H9 (cell line): ENCODE measurements around the gene RHBDF1. TPM values are rescaled to one million over a fixed set of nuclear protein-coding genes. Genes with fewer than 3 reads are reported as not detected.
A peak's percentile ranks its signal among the peaks of the same experiment; 100 is the strongest.

Experiments used
- DNase-seq: peaks from one replicate; pipeline ENCODE4 v3.0.0-alpha.2; 2017
- H2AFZ ChIP-seq: one replicate; pipeline ENCODE4 v1.6.1; 2013; ENCODE audit warnings: mild to moderate bottlenecking, low read length, control low read depth, moderate library complexity
- H2AK5ac ChIP-seq: 2 replicates; pipeline ENCODE4 v1.6.1; 2013; ENCODE audit warnings: low read length, control low read depth, mixed read lengths; ENCODE audit not compliant: insufficient read length
- H2BK120ac ChIP-seq: one replicate; pipeline ENCODE4 v1.6.1; 2013; ENCODE audit warnings: low read depth, mild to moderate bottlenecking, low read length, control low read depth, inconsistent platforms; ENCODE audit not compliant: poor library complexity, severe bottlenecking
- H2BK12ac ChIP-seq: 2 replicates; pipeline ENCODE4 v1.6.1; 2013; ENCODE audit warnings: low read length, control low read depth, mixed read lengths, low read depth; ENCODE audit not compliant: insufficient read length
- H2BK15ac ChIP-seq: 2 replicates; pipeline ENCODE4 v1.6.1; 2013; ENCODE audit warnings: low read depth, low read length, control low read depth
- H2BK20ac ChIP-seq: one replicate; pipeline ENCODE4 v1.6.1; 2013; ENCODE audit warnings: low read depth, mild to moderate bottlenecking, low read length, control low read depth, inconsistent platforms; ENCODE audit not compliant: poor library complexity, severe bottlenecking
- H2BK5ac ChIP-seq: 2 replicates; pipeline ENCODE4 v1.6.1; 2013; ENCODE audit warnings: low read length, control low read depth, mixed read lengths; ENCODE audit not compliant: insufficient read length
- H3K14ac ChIP-seq: 2 replicates; pipeline ENCODE4 v1.6.1; 2013; ENCODE audit warnings: low read length, control low read depth; ENCODE audit not compliant: insufficient read depth
- H3K18ac ChIP-seq: 2 replicates; pipeline ENCODE4 v1.6.1; 2013; ENCODE audit warnings: low read depth, mild to moderate bottlenecking, mixed read lengths, low read length, control low read depth; ENCODE audit not compliant: insufficient read length
- H3K23ac ChIP-seq: 2 replicates; pipeline ENCODE4 v1.6.1; 2013; ENCODE audit warnings: low read length, control low read depth, mixed read lengths, low read depth; ENCODE audit not compliant: insufficient read length
- H3K23me2 ChIP-seq: 2 replicates; pipeline ENCODE4 v1.6.1; 2013; ENCODE audit warnings: low read depth, mild to moderate bottlenecking, mixed read lengths, low read length, control low read depth; ENCODE audit not compliant: insufficient read length, poor library complexity, severe bottlenecking
- H3K27ac ChIP-seq: 2 replicates; pipeline ENCODE4 v1.5.1; 2013; ENCODE audit warnings: low read length, control low read depth, mixed read lengths, low read depth; ENCODE audit not compliant: insufficient read length
- H3K27me3 ChIP-seq: 2 replicates; pipeline ENCODE4 v1.6.1; 2013; ENCODE audit warnings: low read length, control low read depth, inconsistent platforms; ENCODE audit not compliant: insufficient read depth
- H3K4ac ChIP-seq: 2 replicates; pipeline ENCODE4 v1.6.1; 2013; ENCODE audit warnings: low read depth, mild to moderate bottlenecking, control low read depth, inconsistent platforms, low read length, moderate library complexity
- H3K4me1 ChIP-seq: 2 replicates; pipeline ENCODE4 v1.6.1; 2013; ENCODE audit warnings: low read length, control low read depth, inconsistent platforms; ENCODE audit not compliant: insufficient read depth
- H3K4me2 ChIP-seq: 2 replicates; pipeline ENCODE4 v1.6.1; 2013; ENCODE audit warnings: low read length, control low read depth, mixed read lengths; ENCODE audit not compliant: insufficient read length, insufficient read depth
- H3K56ac ChIP-seq: 2 replicates; pipeline ENCODE4 v1.6.1; 2013; ENCODE audit warnings: low read depth, mild to moderate bottlenecking, mixed read lengths, low read length, control low read depth; ENCODE audit not compliant: insufficient read length
- H3K79me1 ChIP-seq: 2 replicates; pipeline ENCODE4 v1.6.1; 2013; ENCODE audit warnings: low read depth, mild to moderate bottlenecking, moderate library complexity, low read length, control low read depth, inconsistent platforms; ENCODE audit not compliant: insufficient read depth, poor library complexity, severe bottlenecking
- H3K79me2 ChIP-seq: 2 replicates; pipeline ENCODE4 v1.6.1; 2013; ENCODE audit warnings: low read length, control low read depth, inconsistent platforms; ENCODE audit not compliant: insufficient read depth
- H3K9ac ChIP-seq: 2 replicates; pipeline ENCODE4 v1.6.1; 2013; ENCODE audit warnings: low read length, control low read depth, mixed read lengths; ENCODE audit not compliant: insufficient read length; ENCODE audit errors: extremely low read depth
- H3K9me3 ChIP-seq: one replicate; pipeline ENCODE4 v1.6.1; 2013; ENCODE audit warnings: low read depth, low read length, inconsistent platforms; ENCODE audit not compliant: control insufficient read depth
- H3T11ph ChIP-seq: one replicate; pipeline ENCODE4 v1.6.1; 2013; ENCODE audit warnings: mild to moderate bottlenecking, low read length, control low read depth, inconsistent platforms
- H4K20me1 ChIP-seq: one replicate; pipeline ENCODE4 v1.6.1; 2013; ENCODE audit not compliant: control insufficient read depth, insufficient read length, insufficient read depth
- H4K5ac ChIP-seq: 2 replicates; pipeline ENCODE4 v1.6.1; 2013; ENCODE audit warnings: low read depth, mild to moderate bottlenecking, mixed read lengths, low read length, control low read depth; ENCODE audit not compliant: insufficient read length
- H4K8ac ChIP-seq: replicated peaks from 2 replicates; pipeline ENCODE4 v1.6.1; 2013; ENCODE audit warnings: low read length, control low read depth, mixed read lengths, low read depth; ENCODE audit not compliant: insufficient read length
- H4K91ac ChIP-seq: 2 replicates; pipeline ENCODE4 v1.6.1; 2013; ENCODE audit warnings: low read depth, mild to moderate bottlenecking, moderate library complexity, mixed read lengths, low read length, control low read depth; ENCODE audit not compliant: insufficient read length
- H3K27ac Mint-ChIP-seq, 3 experiments: 2 replicates in 2 of 3; 3 replicates in 1 of 3; pipeline ENCODE4 v1.8.0; 2020 to 2021; ENCODE audit warnings: mixed read lengths in 3 of 3, mild to moderate bottlenecking in 1 of 3, moderate library complexity in 1 of 3
- H3K27me3 Mint-ChIP-seq: 2 replicates; pipeline ENCODE4 v1.8.0; 2021; ENCODE audit warnings: low read depth, mild to moderate bottlenecking, moderate library complexity, mixed read lengths
- H3K36me3 Mint-ChIP-seq, 3 experiments: 2 replicates in 2 of 3; 3 replicates in 1 of 3; pipeline ENCODE4 v1.8.0; 2020 to 2021; ENCODE audit warnings: low read depth in 3 of 3, mixed read lengths in 3 of 3; ENCODE audit not compliant: insufficient read depth in 1 of 3
- H3K4me1 Mint-ChIP-seq, 2 experiments: 2 replicates each; pipeline ENCODE4 v1.8.0; 2020; ENCODE audit warnings: mixed read lengths in 2 of 2
- H3K4me3 Mint-ChIP-seq, 2 experiments: 2 replicates in 1 of 2; 3 replicates in 1 of 2; pipeline ENCODE4 v1.8.0; 2020 to 2021; ENCODE audit warnings: mild to moderate bottlenecking in 2 of 2, mixed read lengths in 2 of 2, moderate library complexity in 1 of 2
- H3K9me3 Mint-ChIP-seq, 2 experiments: 2 replicates in 1 of 2; 3 replicates in 1 of 2; pipeline ENCODE4 v1.8.0; 2020; ENCODE audit warnings: mild to moderate bottlenecking in 2 of 2, mixed read lengths in 2 of 2, moderate library complexity in 1 of 2
- WGBS: extraction: QIAGEN DNeasy Blood & Tissue Kit; methylation state at CpG from one replicate; pipeline ENCODE4 v1.1.7; 2013; ENCODE audit warnings: missing lambda C conversion rate, low lambda C conversion rate, mixed read lengths; ENCODE audit not compliant: insufficient read length; ENCODE audit errors: extremely low coverage; 5-methylcytosine and 5-hydroxymethylcytosine counted together
- total RNA-seq: library from RNA; stranded (reverse); gene quantifications from 2 replicates; pipeline ENCODE4 v1.2.1, GENCODE V29; 2021
- TF ChIP-seq, protein P1 (sequence below): fragments of 200-600 bp; sonication (generic); conservative IDR thresholded peaks from 3 replicates; pipeline ENCODE4 v1.8.0; 2021; ENCODE audit warnings: antibody characterized with exemption, mild to moderate bottlenecking

RHBDF1 gene
- total RNA-seq, 1 experiment from 2014 or later = 34.6 TPM

- H3K79me1 ChIP-seq = no peaks in the 10 kb centered on the region
- H3K56ac ChIP-seq = no peak overlapping the region
- no peak overlapping the region for H2AFZ ChIP-seq
- H4K91ac ChIP-seq = no peak overlapping the region
- H3K23ac ChIP-seq = no peak overlapping the region
- no peak overlapping the region for H3K4ac ChIP-seq
- H3K27me3 ChIP-seq = no peaks in the 10 kb centered on the region
- no peaks in the 10 kb centered on the region; the same call in 1 of the 2 replicates for H3K27me3 Mint-ChIP-seq
- H2BK5ac ChIP-seq = no peak overlapping the region
- 0 out of 7 replicates have a peak overlapping the region, but pooled peaks of 1 of the 3 experiments have one; percentile 24 for H3K27ac Mint-ChIP-seq
- no peak for DNase-seq
- H3K9me3 ChIP-seq = no peaks in the 10 kb centered on the region
- no peak overlapping the region for H3K9ac ChIP-seq
- peaks cover 7 to 8% of the 10 kb centered on the region in 2 experiments; a peak in 3 of 4 replicates for H3K4me1 Mint-ChIP-seq
- H3K4me1 ChIP-seq = no peaks in the 10 kb centered on the region
- H2BK15ac ChIP-seq = no peak overlapping the region
- H3K18ac ChIP-seq = no peak overlapping the region
- no peaks in the 10 kb centered on the region for H3K79me2 ChIP-seq
- no CpG with 5 or more reads among the region's 7 CpGs for WGBS
- H4K8ac ChIP-seq = no peak overlapping the region
- no peaks in the 10 kb centered on the region for H3K23me2 ChIP-seq
- H3K36me3 Mint-ChIP-seq = peaks cover 8 to 47% (median 30%) of the 10 kb centered on the region in 3 experiments; a peak in 6 of 7 replicates
- H4K5ac ChIP-seq = no peak overlapping the region
- H3K27ac ChIP-seq = no peak overlapping the region
- no peak overlapping the region for H2BK12ac ChIP-seq
- H2BK120ac ChIP-seq = no peak overlapping the region
- H3T11ph ChIP-seq = no peak overlapping the region
- no peaks in the 10 kb centered on the region for H3K9me3 Mint-ChIP-seq
- H3K4me2 ChIP-seq = no peak overlapping the region
- peaks cover 2% of the 10 kb centered on the region for H4K20me1 ChIP-seq
- no peak overlapping the region for H2AK5ac ChIP-seq
- H3K14ac ChIP-seq = no peak overlapping the region
- TF ChIP-seq, protein P1, sequence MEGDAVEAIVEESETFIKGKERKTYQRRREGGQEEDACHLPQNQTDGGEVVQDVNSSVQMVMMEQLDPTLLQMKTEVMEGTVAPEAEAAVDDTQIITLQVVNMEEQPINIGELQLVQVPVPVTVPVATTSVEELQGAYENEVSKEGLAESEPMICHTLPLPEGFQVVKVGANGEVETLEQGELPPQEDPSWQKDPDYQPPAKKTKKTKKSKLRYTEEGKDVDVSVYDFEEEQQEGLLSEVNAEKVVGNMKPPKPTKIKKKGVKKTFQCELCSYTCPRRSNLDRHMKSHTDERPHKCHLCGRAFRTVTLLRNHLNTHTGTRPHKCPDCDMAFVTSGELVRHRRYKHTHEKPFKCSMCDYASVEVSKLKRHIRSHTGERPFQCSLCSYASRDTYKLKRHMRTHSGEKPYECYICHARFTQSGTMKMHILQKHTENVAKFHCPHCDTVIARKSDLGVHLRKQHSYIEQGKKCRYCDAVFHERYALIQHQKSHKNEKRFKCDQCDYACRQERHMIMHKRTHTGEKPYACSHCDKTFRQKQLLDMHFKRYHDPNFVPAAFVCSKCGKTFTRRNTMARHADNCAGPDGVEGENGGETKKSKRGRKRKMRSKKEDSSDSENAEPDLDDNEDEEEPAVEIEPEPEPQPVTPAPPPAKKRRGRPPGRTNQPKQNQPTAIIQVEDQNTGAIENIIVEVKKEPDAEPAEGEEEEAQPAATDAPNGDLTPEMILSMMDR = no peak
- no peak overlapping the region for H3K4me3 Mint-ChIP-seq
- no peak overlapping the region for H2BK20ac ChIP-seq
Measured at GRCh38 chr16:84718-85406, 12.4 kb upstream of the RHBDF1 start.
